ENCODE data around the gene F2RL3.

F2RL3 gene

GRCh38 chr19:16889366-16889882 lies 625 bp downstream of the F2RL3 start:
- H3K4me3 ChIP-seq (ENCODE audit: low read length): no peak overlapping the region
- TF ChIP-seq CTCF (conservative IDR thresholded peaks at IDR 0.05; ENCODE audit: low read depth, low read length): no peak
- no peak for DNase-seq (ENCODE audit: low read depth)

- no peak for TF ChIP-seq CTCF (conservative IDR thresholded peaks at IDR 0.05; ENCODE audit: low read depth, low read length)
- DNase-seq (ENCODE audit: low read depth): no peak
- no peak overlapping the region for H3K4me3 ChIP-seq (ENCODE audit: low read length)
These were observed 1.2 kb downstream of the F2RL3 start for GRCh38 chr19:16889883-16890460.

GRCh38 chr19:16890461-16891184 lies 1.8 kb downstream of the F2RL3 start:
- DNase-seq (ENCODE audit: low read depth): no peak
- no peak overlapping the region for H3K4me3 ChIP-seq (ENCODE audit: low read length)
- no peak for TF ChIP-seq CTCF (conservative IDR thresholded peaks at IDR 0.05; ENCODE audit: low read depth, low read length)

GRCh38 chr19:16891696-16892382 lies 3.0 kb downstream of the F2RL3 start:
- DNase-seq (ENCODE audit: low read depth): no peak
- no peak for TF ChIP-seq CTCF (conservative IDR thresholded peaks at IDR 0.05; ENCODE audit: low read depth, low read length)
- H3K4me3 ChIP-seq (ENCODE audit: low read length): no peak overlapping the region

GRCh38 chr19:16892436-16892835 lies 3.6 kb downstream of the F2RL3 start:
- TF ChIP-seq CTCF (conservative IDR thresholded peaks at IDR 0.05; ENCODE audit: low read depth, low read length): no peak
- H3K4me3 ChIP-seq (ENCODE audit: low read length): no peak overlapping the region
- DNase-seq (ENCODE audit: low read depth): no peak

GRCh38 chr19:16892868-16893685 lies 4.3 kb downstream of the F2RL3 start:
- no peak overlapping the region for H3K4me3 ChIP-seq (ENCODE audit: low read length)

More at GRCh38 chr19:16892868-16893685, 4.3 kb downstream of the F2RL3 start:
- no peak for DNase-seq (ENCODE audit: low read depth)
- no peak for TF ChIP-seq CTCF (conservative IDR thresholded peaks at IDR 0.05; ENCODE audit: low read depth, low read length)
